Effector memory CD8-positive, alpha-beta T cell (primary cell): ENCODE measurements around the gene HOMEZ.
"Not testable (repeated sequence)": the region's sequence is repeated elsewhere in the genome, so short reads cannot be mapped to it uniquely, and the experiment has no call there.

ENCODE experiments used
- ATAC-seq: fragments of 150-1000 bp; cut with Tn5 transposase; replicated peaks from 2 replicates; pipeline ENCODE4 v1.10.0; 2021; ENCODE audit warnings: mild to moderate bottlenecking, moderate library complexity
- DNase-seq, 3 experiments: peaks; one replicate each; pipeline ENCODE4 v3.0.0; 2021
- H3K27ac Mint-ChIP-seq, 2 donors: one replicate each; pipeline ENCODE4 v1.8.0; 2022; ENCODE audit warnings: mild to moderate bottlenecking in 2 of 2, mixed read lengths in 2 of 2, moderate library complexity in 2 of 2
- H3K27me3 Mint-ChIP-seq, 2 donors: one replicate each; pipeline ENCODE4 v1.8.0; 2022; ENCODE audit warnings: mixed read lengths in 2 of 2
- H3K36me3 Mint-ChIP-seq: one replicate; pipeline ENCODE4 v1.8.0; 2022; ENCODE audit warnings: mild to moderate bottlenecking, moderate library complexity, mixed read lengths; ENCODE audit not compliant: insufficient read depth
- H3K4me1 Mint-ChIP-seq, 2 donors: one replicate each; pipeline ENCODE4 v1.8.0; 2022; ENCODE audit warnings: low read depth in 2 of 2, mixed read lengths in 2 of 2
- H3K4me3 Mint-ChIP-seq, 2 donors: one replicate each; pipeline ENCODE4 v1.8.0; 2022; ENCODE audit warnings: mild to moderate bottlenecking in 2 of 2, mixed read lengths in 2 of 2, moderate library complexity in 2 of 2
- H3K9me3 Mint-ChIP-seq, 2 donors: one replicate each; pipeline ENCODE4 v1.8.0; 2022; ENCODE audit warnings: mixed read lengths in 2 of 2

The HOMEZ gene

DNA sequence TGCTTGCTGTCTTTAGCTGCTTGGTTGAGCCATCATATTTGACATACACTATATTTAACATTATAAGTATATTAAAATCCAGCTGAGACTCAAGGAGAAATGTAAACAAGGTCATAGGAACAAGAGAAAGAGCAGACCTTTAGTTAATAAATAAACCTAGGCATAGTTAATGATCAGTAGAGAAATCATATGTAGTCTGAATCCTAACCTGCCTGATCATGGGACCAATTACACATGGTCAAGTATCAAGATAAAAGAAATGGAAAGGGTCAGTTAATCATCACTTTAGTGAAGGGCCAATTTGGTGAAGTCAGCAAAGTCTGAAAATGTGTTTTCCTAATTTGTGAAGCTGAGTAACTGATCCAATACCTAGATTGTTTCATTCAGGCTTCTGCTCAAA lies 40.6 kb downstream of the HOMEZ start:
- Mint-ChIP-seq H3K4me1 (no peaks in the 10 kb centered on the region), H3K27me3 (peaks cover 17 to 32% of the 10 kb centered on the region in 2 donors), H3K9me3 (no peaks in the 10 kb centered on the region), H3K27ac (no peak overlapping the region), H3K36me3 (no peaks in the 10 kb centered on the region), H3K4me3 (no peak overlapping the region)
- DNase-seq: no peak
- no peak for ATAC-seq

DNA sequence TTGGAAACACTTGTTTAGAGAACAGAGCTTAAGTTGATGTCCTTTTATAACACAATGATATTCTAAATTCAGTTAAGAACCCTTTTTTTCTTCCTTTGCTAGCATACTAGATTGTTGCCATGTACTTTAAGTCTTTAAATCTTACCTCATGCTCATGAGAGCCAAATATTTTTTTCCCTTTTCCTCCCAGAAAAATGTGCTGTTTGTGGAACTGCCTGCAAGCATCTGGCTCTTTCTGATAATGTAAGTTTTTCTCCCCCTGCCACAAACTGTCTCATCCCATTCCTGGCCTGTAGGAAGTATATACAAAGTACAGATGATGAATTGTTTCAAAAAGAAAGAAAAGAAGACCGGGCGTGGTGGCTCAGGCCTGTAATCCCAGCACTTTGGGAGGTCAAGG lies 42.9 kb downstream of the HOMEZ start:
- Mint-ChIP-seq H3K36me3 (no peaks in the 10 kb centered on the region), H3K9me3 (no peaks in the 10 kb centered on the region), H3K4me1 (peaks cover 0 to under 1% of the 10 kb centered on the region in 2 donors), H3K27ac (no peak overlapping the region), H3K27me3 (peaks cover 25 to 35% of the 10 kb centered on the region in 2 donors), H3K4me3 (no peak overlapping the region)
- DNase-seq (no peak), ATAC-seq (no peak)

DNA sequence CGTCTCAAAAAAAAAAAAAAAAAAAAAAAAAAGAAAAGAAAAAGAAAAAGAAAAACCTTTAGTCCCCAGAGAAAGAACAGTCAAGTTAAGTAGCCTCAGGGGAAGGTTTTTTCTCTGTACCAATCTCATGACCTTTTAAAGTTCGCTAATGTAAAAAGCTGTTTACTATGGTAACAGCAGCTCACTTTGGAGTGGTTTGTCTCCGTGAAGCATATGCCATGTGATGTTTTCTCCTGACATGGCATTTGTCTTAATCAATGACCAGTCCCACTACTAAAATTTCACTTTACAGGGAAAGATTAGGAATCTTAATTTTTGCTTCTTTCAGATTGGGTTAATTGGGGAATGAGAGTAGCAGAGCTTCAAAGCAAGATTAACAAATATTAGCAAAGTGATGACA lies 43.9 kb downstream of the HOMEZ start:
- ATAC-seq: no peak
- peaks cover 3 to 7% of the 10 kb centered on the region in 2 donors for H3K4me1 Mint-ChIP-seq

DNA sequence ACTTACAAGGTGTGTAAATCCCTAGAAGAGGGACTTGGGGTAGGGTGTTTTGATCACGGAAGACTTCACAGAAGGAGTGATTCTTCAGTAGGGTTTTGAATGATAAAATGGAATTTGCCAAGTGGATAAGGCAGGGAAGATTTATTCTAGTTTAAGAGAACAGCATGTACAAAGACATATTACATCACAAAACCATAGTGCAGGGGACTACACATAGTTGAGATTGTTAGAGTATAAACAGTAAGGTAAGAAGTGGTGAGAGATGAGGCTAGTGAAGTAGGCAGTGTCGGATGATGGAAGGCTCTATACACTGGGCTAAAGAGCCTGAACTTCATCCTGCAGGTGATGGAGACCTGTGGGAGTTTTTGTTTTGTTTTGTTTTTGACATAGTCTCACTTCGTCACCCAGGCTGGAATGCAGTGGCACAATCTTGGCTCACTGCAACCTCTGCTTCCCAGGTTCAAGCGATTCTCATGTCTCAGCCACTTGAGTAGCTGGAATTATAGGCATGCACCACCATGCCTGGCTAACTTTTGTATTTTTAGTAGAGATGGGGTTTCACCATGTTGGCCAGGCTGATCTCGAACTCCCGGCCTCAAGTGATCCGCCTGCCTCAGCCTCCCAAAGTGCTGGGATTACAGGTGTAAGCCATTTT lies 44.7 kb downstream of the HOMEZ start:
- ATAC-seq, H3K4me3 Mint-ChIP-seq: not testable (repeated sequence)
- H3K27me3 Mint-ChIP-seq: peaks cover 32 to 43% of the 10 kb centered on the region in 2 donors

More for the DNA sequence above, 43.9 kb downstream of the HOMEZ start:
- H3K9me3 Mint-ChIP-seq: no peaks in the 10 kb centered on the region
- H3K27me3 Mint-ChIP-seq: peaks cover 32 to 43% of the 10 kb centered on the region in 2 donors
- no peak overlapping the region for H3K4me3 Mint-ChIP-seq
- DNase-seq: no peak
- H3K36me3 Mint-ChIP-seq: no peaks in the 10 kb centered on the region
- no peak overlapping the region for H3K27ac Mint-ChIP-seq

DNA sequence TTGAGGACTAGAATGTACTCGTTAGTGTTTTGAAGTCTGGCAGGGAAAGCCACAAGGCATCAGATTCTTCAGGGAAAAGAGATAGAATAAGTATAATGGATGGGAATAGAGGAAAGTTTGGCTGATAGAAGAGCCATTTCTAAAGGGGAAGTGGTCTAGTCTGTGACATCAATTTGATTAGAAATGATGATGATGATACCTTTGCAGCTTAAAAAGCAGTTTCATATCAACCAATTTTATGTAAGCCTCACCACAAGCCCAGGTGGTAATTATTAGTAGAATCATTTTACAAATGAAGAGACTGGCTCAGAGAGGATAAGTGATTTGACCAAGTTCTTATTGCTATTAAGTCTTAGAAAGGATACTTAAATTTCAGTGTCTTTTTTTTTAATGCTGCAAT lies 45.3 kb downstream of the HOMEZ start:
- H3K4me1 Mint-ChIP-seq: peaks cover 3 to 7% of the 10 kb centered on the region in 2 donors
- no peaks in the 10 kb centered on the region for H3K9me3 Mint-ChIP-seq
- ATAC-seq (no peak), DNase-seq (no peak)
- no peak overlapping the region for H3K27ac Mint-ChIP-seq
- peaks cover 32 to 43% of the 10 kb centered on the region in 2 donors for H3K27me3 Mint-ChIP-seq
- no peak overlapping the region for H3K4me3 Mint-ChIP-seq
- H3K36me3 Mint-ChIP-seq: no peaks in the 10 kb centered on the region

More for the DNA sequence above, 44.7 kb downstream of the HOMEZ start:
- H3K4me1 Mint-ChIP-seq, H3K27ac Mint-ChIP-seq, H3K36me3 Mint-ChIP-seq, H3K9me3 Mint-ChIP-seq, DNase-seq: not testable (repeated sequence)

DNA sequence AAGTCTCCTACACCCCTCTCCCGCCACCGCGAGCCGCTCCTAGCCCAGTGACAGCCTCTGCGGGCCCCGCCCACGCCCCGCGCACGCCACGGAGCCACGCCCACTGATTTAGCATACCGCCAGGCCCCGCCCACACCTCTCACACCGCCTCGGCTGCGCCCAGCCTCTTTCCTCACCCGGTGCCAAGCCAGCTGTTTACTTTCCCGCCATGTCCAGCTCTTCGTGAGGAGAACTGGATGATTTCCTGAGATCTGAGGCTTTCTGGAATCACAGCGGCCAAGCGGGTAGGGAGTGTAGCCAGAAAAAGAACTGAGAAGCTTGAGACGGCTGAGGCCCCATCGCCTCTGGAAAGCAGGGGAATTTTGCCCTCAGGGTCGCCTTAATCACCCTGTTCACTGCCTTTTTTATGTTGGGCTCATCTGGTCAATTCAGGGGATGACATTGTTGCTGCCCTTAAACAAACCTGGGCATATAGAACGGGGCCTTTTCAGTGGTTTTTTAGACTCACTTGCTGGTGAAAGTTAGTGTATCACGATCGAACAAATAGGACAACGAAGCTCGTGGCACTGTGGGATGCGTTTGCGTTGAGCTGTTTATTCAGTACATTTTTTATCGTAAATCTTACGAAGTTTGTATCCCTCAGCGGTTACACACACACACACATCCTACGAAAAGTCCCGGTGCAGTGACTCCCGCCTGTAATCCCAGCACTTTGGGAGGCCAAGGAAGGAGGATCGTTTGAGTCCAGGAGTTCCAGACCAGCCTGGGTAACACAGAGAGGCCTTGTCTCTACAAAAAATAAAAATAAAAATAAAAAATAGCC lies 47.9 kb downstream of the HOMEZ start, which contains the start of gene RNF212B:
Gene RNF212B (plus strand): TSS at position 165 of the 823 bp plus-strand sequence. CDS start 2,410 bp downstream, outside the sequence.
- H3K4me1 Mint-ChIP-seq: peaks cover 3 to 7% of the 10 kb centered on the region in 2 donors
- H3K27me3 Mint-ChIP-seq: peaks cover 32 to 43% of the 10 kb centered on the region in 2 donors
- H3K27ac Mint-ChIP-seq: no peak within 1 kb of the TSS
- no peaks in the 10 kb centered on the region for H3K36me3 Mint-ChIP-seq
- ATAC-seq: peak; percentile 84
- no peaks in the 10 kb centered on the region for H3K9me3 Mint-ChIP-seq
- DNase-seq: peak; percentile 50 to 53 (median 51)
- peak within 1 kb of the TSS in 1 of 2 donors; percentile 60 for H3K4me3 Mint-ChIP-seq

DNA sequence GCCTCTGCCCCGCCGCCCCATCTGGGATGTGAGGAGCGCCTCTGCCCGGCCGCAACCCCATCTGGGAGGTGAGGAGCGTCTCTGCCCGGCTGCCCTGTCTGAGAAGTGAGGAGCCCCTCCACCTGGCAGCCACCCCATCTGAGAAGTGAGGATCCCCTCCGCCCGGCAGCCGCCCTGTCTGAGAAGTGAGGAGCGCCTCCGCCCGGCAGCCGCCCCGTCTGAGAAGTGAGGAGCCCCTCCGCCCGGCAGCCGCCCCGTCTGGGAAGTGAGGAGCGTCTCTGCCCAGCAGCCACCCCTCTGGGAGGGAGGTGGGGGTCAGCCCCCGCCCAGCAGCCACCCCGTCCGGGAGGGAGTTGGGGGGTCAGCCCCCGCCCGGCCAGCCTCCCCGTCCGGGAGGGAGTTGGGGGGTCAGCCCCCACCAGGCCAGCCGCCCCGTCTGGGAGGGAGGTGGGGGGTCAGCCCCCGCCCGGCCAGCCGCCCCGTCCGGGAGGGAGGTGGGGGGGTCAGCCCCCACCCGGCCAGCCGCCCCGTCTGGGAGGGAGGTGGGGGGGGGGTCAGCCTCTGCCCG lies 53.6 kb downstream of the HOMEZ start:
- DNase-seq, H3K4me1 Mint-ChIP-seq, ATAC-seq, H3K36me3 Mint-ChIP-seq, H3K27me3 Mint-ChIP-seq, H3K4me3 Mint-ChIP-seq, H3K27ac Mint-ChIP-seq, H3K9me3 Mint-ChIP-seq: not testable (repeated sequence)

DNA sequence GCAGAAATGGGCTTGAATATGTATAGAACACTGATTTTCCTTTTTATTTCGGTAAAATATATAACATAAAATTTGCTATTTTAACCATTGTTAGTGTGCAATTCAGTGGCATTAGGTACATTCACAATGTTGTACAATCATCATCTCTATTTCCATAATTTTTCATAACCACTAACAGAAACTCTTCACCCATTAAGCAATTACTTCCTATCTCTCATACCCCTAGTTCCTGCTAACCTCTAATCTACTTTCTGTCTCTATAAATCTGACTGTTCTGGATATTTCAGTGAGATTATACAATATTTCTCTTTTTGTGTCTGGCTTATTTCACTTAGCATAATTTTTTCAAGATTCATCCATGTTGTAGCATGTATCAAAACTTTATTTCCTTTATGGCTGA lies 57.1 kb downstream of the HOMEZ start:
- ATAC-seq (no peak), DNase-seq (no peak)
- Mint-ChIP-seq H3K27ac (no peak overlapping the region), H3K4me3 (no peak overlapping the region), H3K9me3 (no peaks in the 10 kb centered on the region), H3K4me1 (no peaks in the 10 kb centered on the region), H3K27me3 (peaks cover 16% of the 10 kb centered on the region in 2 donors), H3K36me3 (no peaks in the 10 kb centered on the region)

DNA sequence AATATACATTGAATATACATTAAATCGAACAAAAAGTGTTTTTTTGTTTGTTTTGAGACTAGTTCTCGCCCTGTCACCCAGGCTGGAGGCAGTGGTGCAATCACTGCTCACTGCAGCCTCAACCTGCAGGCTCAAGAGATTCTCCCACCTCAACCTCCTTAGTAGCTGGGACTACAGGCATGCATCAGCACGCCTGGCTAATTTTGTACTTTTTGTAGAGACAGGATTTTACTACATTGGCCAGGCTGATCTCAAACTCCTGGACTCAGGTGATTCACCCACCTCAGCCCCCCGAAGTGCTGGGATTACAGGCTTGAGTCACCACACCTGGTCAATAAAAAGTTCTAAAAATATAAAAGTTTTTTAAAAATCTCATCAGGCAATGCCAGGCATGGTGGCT lies 58.4 kb downstream of the HOMEZ start:
- Mint-ChIP-seq H3K4me1 (no peaks in the 10 kb centered on the region), H3K4me3 (no peak overlapping the region), H3K36me3 (no peaks in the 10 kb centered on the region), H3K27me3 (peaks cover 18 to 19% of the 10 kb centered on the region in 2 donors), H3K9me3 (no peaks in the 10 kb centered on the region), H3K27ac (no peak overlapping the region)
- no peak for DNase-seq
- no peak for ATAC-seq

DNA sequence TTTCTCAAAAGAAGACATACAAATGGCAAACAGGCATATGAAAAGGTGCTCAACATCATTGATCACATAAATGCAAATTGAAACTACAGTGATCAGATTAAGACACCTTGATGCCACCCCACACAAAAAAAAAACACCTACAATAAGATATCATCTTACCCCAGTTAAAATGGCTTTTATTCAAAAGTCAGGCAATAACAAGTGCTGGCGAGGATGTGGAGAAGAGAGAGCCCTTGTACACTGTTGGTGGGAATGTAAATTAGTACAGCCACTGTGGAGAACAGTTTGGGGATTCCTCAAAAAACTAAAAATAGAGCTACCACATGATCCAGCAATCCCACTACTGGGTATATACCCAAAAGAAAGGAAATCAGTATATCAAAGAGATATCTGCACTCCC lies 61.0 kb downstream of the HOMEZ start:
- peaks cover 41 to 43% of the 10 kb centered on the region in 2 donors for H3K27me3 Mint-ChIP-seq
- H3K36me3 Mint-ChIP-seq, H3K4me3 Mint-ChIP-seq, H3K9me3 Mint-ChIP-seq, ATAC-seq, H3K27ac Mint-ChIP-seq, H3K4me1 Mint-ChIP-seq, DNase-seq: not testable (repeated sequence)
